Uterus (tissue), 4 donors: Measurements from ENCODE around the gene STRA6. TPM values are rescaled to one million over a fixed set of nuclear protein-coding genes. Genes with fewer than 3 reads are reported as not detected.

Experiments
- DNase-seq, 2 donors: peaks; one replicate each; pipeline ENCODE4 v3.0.0-alpha.2; 2019 to 2020
- H3K27ac ChIP-seq, 2 donors: fragments of 200-600 bp; sonication (generic); 1 replicate in 1 of 2; 2 replicates in 1 of 2; pipeline ENCODE4 v1.5.1; 2016 to 2018
- H3K27me3 ChIP-seq, 2 donors: fragments of 200-600 bp; sonication (generic); one replicate each; pipeline ENCODE4 v1.5.1; 2018 to 2019; ENCODE audit warnings: control low read depth in 1 of 2
- H3K36me3 ChIP-seq, 2 donors: fragments of 200-600 bp; sonication (generic); one replicate each; pipeline ENCODE4 v1.5.1; 2019; ENCODE audit warnings: control low read depth in 1 of 2
- H3K4me1 ChIP-seq, 2 donors: fragments of 200-600 bp; sonication (generic); one replicate each; pipeline ENCODE4 v1.5.1; 2018 to 2019; ENCODE audit warnings: control low read depth in 1 of 2
- H3K4me3 ChIP-seq, 2 donors: fragments of 200-600 bp; sonication (generic); 1 replicate in 1 of 2; 2 replicates in 1 of 2; pipeline ENCODE4 v1.5.1; 2018 to 2019; ENCODE audit warnings: mild to moderate bottlenecking in 1 of 2
- H3K9me3 ChIP-seq, 2 donors: fragments of 200-600 bp; sonication (generic); one replicate each; pipeline ENCODE4 v1.5.1; 2019; ENCODE audit warnings: control low read depth in 1 of 2
- CTCF ChIP-seq, 4 experiments: fragments of 200-600 bp in 2 of 4; fragments of 450-650 bp in 2 of 4; sonication (generic) in 2 of 4; IDR thresholded peaks; one replicate each; pipeline ENCODE4 v1.5.1; 2016 to 2019; ENCODE audit warnings: antibody characterized with exemption in 4 of 4, mild to moderate bottlenecking in 2 of 4, moderate library complexity in 1 of 4
- POLR2A ChIP-seq, 2 donors: fragments of 450-650 bp; IDR thresholded peaks; one replicate each; pipeline ENCODE4 v1.6.1; 2016; ENCODE audit warnings: antibody characterized with exemption in 2 of 2, mild to moderate bottlenecking in 1 of 2, moderate library complexity in 1 of 2
- intact Hi-C: fragments of 100-400 bp; cut with DNase I; formaldehyde crosslinking; loops from one replicate; pipeline ENCODE4 v1.15.1; 2023; ENCODE audit warnings: low total_unique reads
- total RNA-seq, 4 donors: library from RNA; depleted of rRNA in 3 of 4; stranded (reverse); fragments of >200 nt in 3 of 4; gene quantifications; one replicate each; pipeline versions ENCODE4 v1.1.0 to v1.2.4, GENCODE V29; 2014 to 2023
- donor health status: DM: yes; HTN: yes; CAD: no.

Gene STRA6
- total RNA-seq, 4 donors from 2014 or later: 0.26 to 62.6 (median 11.6) TPM; not detected in 1

- H3K27me3 ChIP-seq: peaks cover 14 to 23% of the 10 kb centered on the region in 2 donors
- intact Hi-C loops: no loop called here
- no peak overlapping the region for H3K4me3 ChIP-seq
- H3K27ac ChIP-seq: no peak overlapping the region
- TF ChIP-seq POLR2A (IDR thresholded peaks at IDR 0.05) (no peak), CTCF (IDR thresholded peaks at IDR 0.05) (peak in 1 of 4 experiments; percentile 2)
- no peaks in the 10 kb centered on the region for H3K36me3 ChIP-seq
- no peaks in the 10 kb centered on the region for H3K9me3 ChIP-seq
- DNase-seq: peak in 1 of 2 donors; percentile 25
- peaks cover 0 to 11% of the 10 kb centered on the region in 2 donors for H3K4me1 ChIP-seq
Measured at GRCh38 chr15:74134387-74135027, 68.1 kb downstream of the STRA6 start.

GRCh38 chr15:74133694-74134386 is 68.7 kb downstream of the STRA6 start:
- DNase-seq: no peak
- H3K9me3 ChIP-seq: no peaks in the 10 kb centered on the region
- peaks cover 20 to 23% of the 10 kb centered on the region in 2 donors for H3K27me3 ChIP-seq
- H3K4me1 ChIP-seq: peaks cover 0 to 11% of the 10 kb centered on the region in 2 donors
- H3K27ac ChIP-seq: no peak overlapping the region
- H3K4me3 ChIP-seq: no peak overlapping the region
- H3K36me3 ChIP-seq: no peaks in the 10 kb centered on the region
- TF ChIP-seq POLR2A (IDR thresholded peaks at IDR 0.05) (no peak), CTCF (IDR thresholded peaks at IDR 0.05) (no peak)
- intact Hi-C loops: no loop called here

- H3K27me3 ChIP-seq: peaks cover 23% of the 10 kb centered on the region in 2 donors
- no peak for TF ChIP-seq CTCF (IDR thresholded peaks at IDR 0.05)
- no peak for TF ChIP-seq POLR2A (IDR thresholded peaks at IDR 0.05)
- no peaks in the 10 kb centered on the region for H3K9me3 ChIP-seq
- intact Hi-C loops: no loop called here
- H3K4me1 ChIP-seq: peaks cover 0 to 11% of the 10 kb centered on the region in 2 donors
- no peak overlapping the region for H3K4me3 ChIP-seq
- no peaks in the 10 kb centered on the region for H3K36me3 ChIP-seq
- DNase-seq: no peak
- no peak overlapping the region for H3K27ac ChIP-seq
Measured at GRCh38 chr15:74132681-74133651, 69.6 kb downstream of the STRA6 start.

- TF ChIP-seq CTCF (IDR thresholded peaks at IDR 0.05) (no peak), POLR2A (IDR thresholded peaks at IDR 0.05) (no peak)
- H3K4me3 ChIP-seq: no peak overlapping the region
- intact Hi-C loops: no loop called here
- H3K4me1 ChIP-seq: peaks cover 0 to 11% of the 10 kb centered on the region in 2 donors
- H3K27ac ChIP-seq: no peak overlapping the region
- no peak for DNase-seq
- peaks cover 23% of the 10 kb centered on the region in 2 donors for H3K27me3 ChIP-seq
- no peaks in the 10 kb centered on the region for H3K36me3 ChIP-seq
- no peaks in the 10 kb centered on the region for H3K9me3 ChIP-seq
Measured at GRCh38 chr15:74131628-74132413, 70.8 kb downstream of the STRA6 start.
